Measurements from ENCODE around the gene ZNF384. TPM values are rescaled to one million over a fixed set of nuclear protein-coding genes. Genes with fewer than 3 reads are reported as not detected.
"Not testable (repeated sequence)": the region's sequence is repeated elsewhere in the genome, so short reads cannot be mapped to it uniquely, and the experiment has no call there.

Gene ZNF384
- 86.9 and 89.9 TPM in 2 replicates for total RNA-seq

- intact Hi-C loops (cut with micrococcal nuclease), result loop anchor here (1.0 to 2.0 kb wide), 14 partner anchors 26 to 281 kb away; partner anchors contain the start of genes CHD4, COPS7A, EMG1 and GAPDH
These were observed at the start of gene ZNF384 for GRCh38 chr12:6688999-6689882. Gene ZNF384 (minus strand): TSS chr12:6689375. CDS start chr12:6679520, 9,855 bp downstream.

GRCh38 chr12:6736754-6737153 is 47.6 kb upstream of the ZNF384 start:
- intact Hi-C loops (cut with micrococcal nuclease), result no loop called here

GRCh38 chr12:6735448-6736191 is 46.4 kb upstream of the ZNF384 start:
- intact Hi-C loops (cut with micrococcal nuclease), result loop anchor here (1.0 kb wide), 2 partner anchors 44 to 90 kb away; no protein-coding TSS in a partner anchor

- intact Hi-C loops (cut with micrococcal nuclease), result loop anchor here (1.0 kb wide), 2 partner anchors 45 to 91 kb away; no protein-coding TSS in a partner anchor
These were observed 45.6 kb upstream of the ZNF384 start for GRCh38 chr12:6734506-6735387.

GRCh38 chr12:6730169-6730568 is 41.0 kb upstream of the ZNF384 start:
- intact Hi-C loops (cut with micrococcal nuclease), result no loop called here

GRCh38 chr12:6729186-6729585 is 40.0 kb upstream of the ZNF384 start:
- intact Hi-C loops (cut with micrococcal nuclease), result no loop called here

GRCh38 chr12:6725350-6725749 is 36.2 kb upstream of the ZNF384 start:
- intact Hi-C loops (cut with micrococcal nuclease), result no loop called here

- intact Hi-C loops (cut with micrococcal nuclease), result loop anchor here (1.0 kb wide), 16 partner anchors 21 to 465 kb away; partner anchors contain the start of genes CHD4, IFFO1, ING4 and LPCAT3
These were observed 35.2 kb upstream of the ZNF384 start for GRCh38 chr12:6724409-6724797.

- intact Hi-C loops (cut with micrococcal nuclease), result loop anchor here (1.0 kb wide), 17 partner anchors 21 to 465 kb away; partner anchors contain the start of genes CHD4, IFFO1, ING4 and LPCAT3
These were observed 34.6 kb upstream of the ZNF384 start, which contains the start of gene COPS7A for GRCh38 chr12:6723607-6724408. Gene COPS7A (plus strand): TSS chr12:6724046. CDS start chr12:6724657, 611 bp downstream.

- intact Hi-C loops (cut with micrococcal nuclease), result loop anchor here (1.0 kb wide), 1 partner anchor 23 kb away; the partner anchor contains the start of gene PIANP
These were observed 33.7 kb upstream of the ZNF384 start for GRCh38 chr12:6722863-6723262.

GRCh38 chr12:6716874-6717437 is 27.8 kb upstream of the ZNF384 start:
- intact Hi-C loops (cut with micrococcal nuclease), result no loop called here

- intact Hi-C loops (cut with micrococcal nuclease), result not testable (repeated sequence)
These were observed 27.1 kb upstream of the ZNF384 start for GRCh38 chr12:6716031-6716873.

- intact Hi-C loops (cut with micrococcal nuclease), result no loop called here
These were observed 19.8 kb upstream of the ZNF384 start for GRCh38 chr12:6708960-6709394.

GRCh38 chr12:6708351-6708750 is 19.2 kb upstream of the ZNF384 start:
- intact Hi-C loops (cut with micrococcal nuclease), result not testable (repeated sequence)

GRCh38 chr12:6703631-6704030 is 14.5 kb upstream of the ZNF384 start:
- intact Hi-C loops (cut with micrococcal nuclease), result no loop called here

GRCh38 chr12:6701078-6701768 is 12.0 kb upstream of the ZNF384 start:
- intact Hi-C loops (cut with micrococcal nuclease), result no loop called here

GRCh38 chr12:6700646-6701051 is 11.5 kb upstream of the ZNF384 start, which contains the start of gene PIANP:
Gene PIANP (minus strand): TSS chr12:6700815. CDS start chr12:6698061, 2,754 bp downstream.
- intact Hi-C loops (cut with micrococcal nuclease), result loop anchor here (1.0 kb wide), 1 partner anchor 23 kb away; no protein-coding TSS in a partner anchor
